HEK293T (cell line): ENCODE data around the gene SNRPA.

Source experiments
- ARNT ChIP-seq: fragments of 450-650 bp; IDR thresholded peaks from 2 replicates; pipeline ENCODE4 v1.6.1; 2017; ENCODE audit warnings: mild to moderate bottlenecking
- BHLHE40 ChIP-seq: fragments of 450-650 bp; IDR thresholded peaks from 2 replicates; pipeline ENCODE4 v1.6.1; 2016; ENCODE audit warnings: mild to moderate bottlenecking, moderate library complexity, borderline replicate concordance
- FOXA1 ChIP-seq: fragments of 450-650 bp; IDR thresholded peaks from 2 replicates; pipeline ENCODE4 v1.6.1; 2016; ENCODE audit warnings: mild to moderate bottlenecking
- FOXK2 ChIP-seq: fragments of 450-650 bp; IDR thresholded peaks from 2 replicates; pipeline ENCODE4 v1.6.1; 2016; ENCODE audit warnings: mild to moderate bottlenecking
- FOXM1 ChIP-seq: fragments of 450-650 bp; IDR thresholded peaks from 2 replicates; pipeline ENCODE4 v1.6.1; 2017; ENCODE audit warnings: mild to moderate bottlenecking, borderline replicate concordance
- NFRKB ChIP-seq: fragments of 450-650 bp; IDR thresholded peaks from 2 replicates; pipeline ENCODE4 v1.6.1; 2016; ENCODE audit warnings: mild to moderate bottlenecking, moderate library complexity
- SUZ12 ChIP-seq: fragments of 450-650 bp; IDR thresholded peaks from 2 replicates; pipeline ENCODE4 v1.6.1; 2016; ENCODE audit warnings: mild to moderate bottlenecking
- ZNF384 ChIP-seq: fragments of 450-650 bp; IDR thresholded peaks from 2 replicates; pipeline ENCODE4 v1.6.1; 2016

GRCh38 chr19:40810160-40810559 lies 59.2 kb downstream of the SNRPA start:
- no peak for TF ChIP-seq FOXA1
- TF ChIP-seq NFRKB, result no peak
- TF ChIP-seq ZNF384, result no peak
- TF ChIP-seq BHLHE40, result no peak
- no peak for TF ChIP-seq SUZ12
- TF ChIP-seq ARNT, result no peak
- no peak for TF ChIP-seq FOXK2
- no peak for TF ChIP-seq FOXM1
